HepG2 (cell line): ENCODE data around the gene ASCC3. TPM values are rescaled to one million over a fixed set of nuclear protein-coding genes. Genes with fewer than 3 reads are reported as not detected.
A peak's percentile ranks its signal among the peaks of the same experiment; 100 is the strongest.

Experiments used
- MIER2 ChIP-seq: IDR thresholded peaks from 2 replicates; pipeline ENCODE4 v1.6.1; 2016; ENCODE audit warnings: missing biosample characterization, missing genetic modification reagents
- MIER3 ChIP-seq: IDR thresholded peaks from 2 replicates; pipeline ENCODE4 v1.6.1; 2016; ENCODE audit warnings: missing compliant biosample characterization, borderline replicate concordance
- MTA1 ChIP-seq: sonication (generic); formaldehyde crosslinking; IDR thresholded peaks from 2 replicates; pipeline ENCODE4 v1.4.0; 2020; ENCODE audit warnings: missing genetic modification reagents, mild to moderate bottlenecking, borderline replicate concordance
- NFATC3 ChIP-seq: sonication (generic); formaldehyde crosslinking; IDR thresholded peaks from 2 replicates; pipeline ENCODE4 v1.5.1; 2020; ENCODE audit warnings: mild to moderate bottlenecking, missing genetic modification reagents
- POGK ChIP-seq: sonication (generic); formaldehyde crosslinking; conservative IDR thresholded peaks from 2 replicates; pipeline ENCODE4 v1.8.0; 2022; ENCODE audit warnings: mild to moderate bottlenecking, moderate library complexity, missing genetic modification reagents
- REPIN1 ChIP-seq: sonication (generic); formaldehyde crosslinking; IDR thresholded peaks from 2 replicates; pipeline ENCODE4 v1.8.0; 2022; ENCODE audit warnings: missing genetic modification reagents, low read depth, mild to moderate bottlenecking, borderline replicate concordance
- RNF2 ChIP-seq: fragments of 450-650 bp; conservative IDR thresholded peaks from 2 replicates; pipeline ENCODE4 v1.6.1; 2016; ENCODE audit warnings: low read depth
- SIN3B ChIP-seq: fragments of 150-350 bp; IDR thresholded peaks from 2 replicates; pipeline ENCODE4 v1.6.1; 2014; ENCODE audit warnings: low read length
- SP2 ChIP-seq: sonication (generic); formaldehyde crosslinking; IDR thresholded peaks from 2 replicates; pipeline ENCODE4 v1.5.1; 2020; ENCODE audit warnings: mild to moderate bottlenecking, missing genetic modification reagents
- ZBTB34 ChIP-seq: sonication (generic); formaldehyde crosslinking; IDR thresholded peaks from 2 replicates; pipeline ENCODE4 v1.8.0; 2022; ENCODE audit warnings: mild to moderate bottlenecking, missing genetic modification reagents
- ZBTB39 ChIP-seq: sonication (generic); formaldehyde crosslinking; IDR thresholded peaks from 2 replicates; pipeline ENCODE4 v1.5.0; 2020; ENCODE audit warnings: missing genetic modification reagents
- ZFX ChIP-seq: sonication (generic); formaldehyde crosslinking; IDR thresholded peaks from 2 replicates; pipeline ENCODE4 v1.4.0; 2020; ENCODE audit warnings: mild to moderate bottlenecking, low read depth, missing genetic modification reagents, moderate library complexity
- ZNF205 ChIP-seq: IDR thresholded peaks from 2 replicates; pipeline ENCODE4 v1.6.1; 2018; ENCODE audit warnings: missing biosample characterization, missing genetic modification reagents
- ZNF225 ChIP-seq: sonication (generic); formaldehyde crosslinking; IDR thresholded peaks from 2 replicates; pipeline ENCODE4 v1.4.0; 2020; ENCODE audit warnings: mild to moderate bottlenecking, missing genetic modification reagents
- ZNF235 ChIP-seq: sonication (generic); formaldehyde crosslinking; IDR thresholded peaks from 2 replicates; pipeline ENCODE4 v1.8.1; 2023; ENCODE audit warnings: mild to moderate bottlenecking, missing genetic modification reagents, borderline replicate concordance
- ZNF256 ChIP-seq: sonication (generic); formaldehyde crosslinking; conservative IDR thresholded peaks from 2 replicates; pipeline ENCODE4 v1.4.0; 2020; ENCODE audit warnings: missing genetic modification reagents
- ZNF33A ChIP-seq: sonication (generic); formaldehyde crosslinking; IDR thresholded peaks from 2 replicates; pipeline ENCODE4 v1.5.1; 2020; ENCODE audit warnings: missing genetic modification reagents, mild to moderate bottlenecking, moderate library complexity, borderline replicate concordance
- ZNF432 ChIP-seq: sonication (generic); formaldehyde crosslinking; IDR thresholded peaks from 2 replicates; pipeline ENCODE4 v1.5.0; 2020; ENCODE audit warnings: missing genetic modification reagents, mild to moderate bottlenecking, borderline replicate concordance
- ZNF512B ChIP-seq: sonication (generic); formaldehyde crosslinking; IDR thresholded peaks from 2 replicates; pipeline ENCODE4 v1.5.1; 2020; ENCODE audit warnings: missing genetic modification reagents, mild to moderate bottlenecking, borderline replicate concordance
- ZNF746 ChIP-seq: sonication (generic); formaldehyde crosslinking; IDR thresholded peaks from 2 replicates; pipeline ENCODE4 v1.8.0; 2022; ENCODE audit warnings: mild to moderate bottlenecking, missing genetic modification reagents
- ZNF780A ChIP-seq: sonication (generic); formaldehyde crosslinking; IDR thresholded peaks from 2 replicates; pipeline ENCODE4 v1.8.0; 2022; ENCODE audit warnings: mild to moderate bottlenecking, missing genetic modification reagents, moderate library complexity
- polyA plus RNA-seq, 8 experiments: library from polyadenylated mRNA; depleted of rRNA in 3 of 8; stranded (reverse) in 7 of 8; unstranded in 1 of 8; fragments of >200 nt; fragmentation: Illumina TruSeq in 4 of 8; extraction: Trizol in 4 of 8; gene quantifications; 2 replicates each; pipeline versions ENCODE4 v1.2.1 to v1.2.3, GENCODE V29; 2011 to 2016; ENCODE audit warnings: low read depth in 4 of 8, missing spikeins in 1 of 8, mixed read lengths in 1 of 8; ENCODE audit not compliant: insufficient read depth in 1 of 8
- total RNA-seq, 5 experiments: library from RNA; depleted of rRNA; stranded (reverse); fragments of >200 nt; fragmentation: Illumina TruSeq; extraction: Trizol; gene quantifications; 2 replicates each; pipeline ENCODE4 v1.2.3, GENCODE V29; 2016; ENCODE audit warnings: low read depth in 1 of 5

Gene ASCC3
- total and polyA plus RNA-seq, 2 of the 13 experiments (the other 11 are each of a cell fraction or from before 2014, with no cell fraction given), result 23.1 to 55.7 TPM

- TF ChIP-seq ZNF512B (CRISPR knock-in tag) (peak; percentile 69; the same call in 1 of the 2 replicates), ZBTB39 (CRISPR knock-in tag) (peak; percentile 81; the same call in 1 of the 2 replicates), MTA1 (CRISPR knock-in tag) (peak; percentile 86; the same call in 1 of the 2 replicates), ZNF235 (CRISPR knock-in tag) (0 out of 2 replicates have a peak, but pooled peaks have one; percentile 53), ZNF33A (no peak), ZNF256 (no peak), SP2 (CRISPR knock-in tag) (no peak; the same call in none of the 2 replicates), ZNF780A (CRISPR knock-in tag) (peak; percentile 82), SIN3B (no peak), ZNF225 (CRISPR knock-in tag) (peak; percentile 92), MIER3 (CRISPR knock-in tag) (no peak; the same call in none of the 2 replicates), ZBTB34 (CRISPR knock-in tag) (0 out of 2 replicates have a peak, but pooled peaks have one; percentile 44), RNF2 (no peak; the same call in 1 of the 2 replicates), NFATC3 (CRISPR knock-in tag) (no peak), ZNF746 (CRISPR knock-in tag) (peak; percentile 58), MIER2 (CRISPR knock-in tag) (peak; percentile 60), REPIN1 (peak; percentile 91), ZFX (CRISPR knock-in tag) (peak; percentile 96), ZNF432 (CRISPR knock-in tag) (peak; percentile 70; the same call in 1 of the 2 replicates), ZNF205 (CRISPR knock-in tag) (peak; percentile 87), POGK (CRISPR knock-in tag) (peak; percentile 96)
These were observed at the start of gene ASCC3 (continued) for GRCh38 chr6:100880853-100881706.
